Measurements from ENCODE around the gene MPPED2. TPM values are rescaled to one million over a fixed set of nuclear protein-coding genes. Genes with fewer than 3 reads are reported as not detected.

Gene MPPED2
- total and polyA plus RNA-seq, 10 of the 15 experiments (the other 5 are each of a cell fraction or from before 2014, with no cell fraction given), result not detected

DNA sequence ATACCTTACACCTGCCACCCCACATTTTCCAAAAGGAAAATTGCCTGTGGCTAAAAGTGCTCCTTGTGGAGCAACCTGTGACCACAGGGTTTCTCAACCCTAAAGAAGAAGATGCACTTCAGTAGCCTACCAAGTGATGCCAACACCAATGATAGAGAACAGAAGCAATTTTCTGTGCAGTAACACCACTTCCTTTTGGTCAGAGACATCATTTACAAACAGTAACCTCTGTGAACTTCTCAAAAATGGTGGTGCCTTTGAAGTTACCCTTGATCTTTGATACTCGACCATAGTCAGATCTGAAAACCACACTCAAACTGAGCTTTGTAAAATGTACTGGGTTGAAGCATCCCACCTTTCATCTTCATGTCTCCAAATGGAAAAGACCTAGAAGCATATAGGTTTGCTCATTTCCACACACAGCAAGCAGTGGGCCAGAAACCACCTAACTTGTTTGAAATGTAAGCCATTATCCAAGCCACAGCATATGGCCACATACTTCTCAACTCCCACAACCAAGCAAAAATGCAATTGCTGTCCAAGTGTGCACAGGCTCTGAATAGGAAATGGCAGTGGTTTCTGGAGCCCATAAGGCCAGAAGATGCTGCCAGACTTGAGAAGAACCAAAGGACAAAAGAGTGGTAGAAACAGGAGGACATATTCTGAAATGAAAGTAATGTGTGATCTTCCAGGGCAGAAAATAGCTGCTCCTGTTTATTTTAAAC lies 24.3 kb downstream of the MPPED2 start:
- FAIRE-seq, result no peak
- in situ Hi-C loops (cut with MboI), result no loop called here

More for the DNA sequence above, 24.3 kb downstream of the MPPED2 start:
- intact Hi-C loops (cut with micrococcal nuclease; ENCODE audit: unreplicated experiment), result no loop called here
- Histone ChIP-seq H4K20me1 (ENCODE audit: control insufficient read depth, insufficient read depth) (no peaks in the 10 kb centered on the region), H3K9ac (ENCODE audit: control insufficient read depth, insufficient read depth, low read length) (no peak overlapping the region), H3K4me1 (ENCODE audit: control insufficient read depth, insufficient read depth, low read length) (no peaks in the 10 kb centered on the region), H3K79me2 (ENCODE audit: control insufficient read depth, insufficient read depth, low read length) (no peaks in the 10 kb centered on the region), H3K36me3 (ENCODE audit: control insufficient read depth in 2 of 2, insufficient read depth in 2 of 2, low read length in 1 of 2) (no peaks in the 10 kb centered on the region), H3K4me2 (ENCODE audit: control insufficient read depth, insufficient read depth) (no peak overlapping the region), H3K27me3 (replicated peaks in 1 of 2; ENCODE audit: control insufficient read depth in 2 of 2, insufficient read depth in 2 of 2, low read length in 1 of 2) (no peaks in the 10 kb centered on the region), H3K9me3 (replicated peaks; ENCODE audit: control insufficient read depth, insufficient read depth, low read length) (no peaks in the 10 kb centered on the region), H3K4me3 (no peak overlapping the region), H3K27ac (ENCODE audit: control insufficient read depth, insufficient read depth) (no peak overlapping the region), H2AFZ (ENCODE audit: control insufficient read depth, low read depth, low read length) (no peak overlapping the region)
- RAD21 ChIA-PET (ENCODE audit: unreplicated experiment), result no interaction called here
- DNase-seq (ENCODE audit: low read depth, low spot score) (no peak), ATAC-seq (no peak)
- SMC1A ChIA-PET (ENCODE audit: uncharacterized antibody, unreplicated experiment), result interaction anchor here (0.9 to 1.7 kb wide), 2 partner anchors 37 to 78 kb away, joined by 3 read pairs; no protein-coding TSS in a partner anchor
- no TSS peak for BruUV-seq (replicated peaks)
- CTCF ChIA-PET, result interaction anchor here (0.7 kb wide), 1 partner anchor 425 kb away, joined by 3 read pairs; no protein-coding TSS in a partner anchor
- 0% methylated on average over 1 of the region's 1 CpG for WGBS (ENCODE audit: insufficient coverage, insufficient replicate concordance, low lambda C conversion rate, missing lambda C conversion rate)
- TF ChIP-seq SMAD1 (IDR thresholded peaks at IDR 0.05; ENCODE audit: low read depth, partially characterized antibody) (no peak), KAT2A (conservative IDR thresholded peaks at IDR 0.05; ENCODE audit: control insufficient read depth, low read depth, low read length) (no peak), SMAD5 (IDR thresholded peaks at IDR 0.05; ENCODE audit: low read depth) (no peak), RB1 (IDR thresholded peaks at IDR 0.05; ENCODE audit: borderline replicate concordance) (no peak), SREBF1 (IDR thresholded peaks at IDR 0.05; ENCODE audit: low read length) (no peak), EED (IDR thresholded peaks at IDR 0.05; ENCODE audit: low read depth) (no peak), TCF12 (IDR thresholded peaks at IDR 0.05; ENCODE audit: low read depth, low read length) (no peak), EGR1 (IDR thresholded peaks at IDR 0.05; ENCODE audit: borderline replicate concordance in 1 of 2, low read depth in 2 of 2, low read length in 2 of 2) (no peak), HDAC2 (IDR thresholded peaks at IDR 0.05) (no peak), POU2F2 (IDR thresholded peaks at IDR 0.05; ENCODE audit: borderline replicate concordance, low read depth, low read length) (no peak), MTA2 (IDR thresholded peaks at IDR 0.05; ENCODE audit: low read depth) (no peak)
- TF ChIP-seq, protein P1, sequence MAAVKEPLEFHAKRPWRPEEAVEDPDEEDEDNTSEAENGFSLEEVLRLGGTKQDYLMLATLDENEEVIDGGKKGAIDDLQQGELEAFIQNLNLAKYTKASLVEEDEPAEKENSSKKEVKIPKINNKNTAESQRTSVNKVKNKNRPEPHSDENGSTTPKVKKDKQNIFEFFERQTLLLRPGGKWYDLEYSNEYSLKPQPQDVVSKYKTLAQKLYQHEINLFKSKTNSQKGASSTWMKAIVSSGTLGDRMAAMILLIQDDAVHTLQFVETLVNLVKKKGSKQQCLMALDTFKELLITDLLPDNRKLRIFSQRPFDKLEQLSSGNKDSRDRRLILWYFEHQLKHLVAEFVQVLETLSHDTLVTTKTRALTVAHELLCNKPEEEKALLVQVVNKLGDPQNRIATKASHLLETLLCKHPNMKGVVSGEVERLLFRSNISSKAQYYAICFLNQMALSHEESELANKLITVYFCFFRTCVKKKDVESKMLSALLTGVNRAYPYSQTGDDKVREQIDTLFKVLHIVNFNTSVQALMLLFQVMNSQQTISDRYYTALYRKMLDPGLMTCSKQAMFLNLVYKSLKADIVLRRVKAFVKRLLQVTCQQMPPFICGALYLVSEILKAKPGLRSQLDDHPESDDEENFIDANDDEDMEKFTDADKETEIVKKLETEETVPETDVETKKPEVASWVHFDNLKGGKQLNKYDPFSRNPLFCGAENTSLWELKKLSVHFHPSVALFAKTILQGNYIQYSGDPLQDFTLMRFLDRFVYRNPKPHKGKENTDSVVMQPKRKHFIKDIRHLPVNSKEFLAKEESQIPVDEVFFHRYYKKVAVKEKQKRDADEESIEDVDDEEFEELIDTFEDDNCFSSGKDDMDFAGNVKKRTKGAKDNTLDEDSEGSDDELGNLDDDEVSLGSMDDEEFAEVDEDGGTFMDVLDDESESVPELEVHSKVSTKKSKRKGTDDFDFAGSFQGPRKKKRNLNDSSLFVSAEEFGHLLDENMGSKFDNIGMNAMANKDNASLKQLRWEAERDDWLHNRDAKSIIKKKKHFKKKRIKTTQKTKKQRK (IDR thresholded peaks at IDR 0.05; ENCODE audit: low read depth, low read length), result no peak
- TF ChIP-seq, protein P2, sequence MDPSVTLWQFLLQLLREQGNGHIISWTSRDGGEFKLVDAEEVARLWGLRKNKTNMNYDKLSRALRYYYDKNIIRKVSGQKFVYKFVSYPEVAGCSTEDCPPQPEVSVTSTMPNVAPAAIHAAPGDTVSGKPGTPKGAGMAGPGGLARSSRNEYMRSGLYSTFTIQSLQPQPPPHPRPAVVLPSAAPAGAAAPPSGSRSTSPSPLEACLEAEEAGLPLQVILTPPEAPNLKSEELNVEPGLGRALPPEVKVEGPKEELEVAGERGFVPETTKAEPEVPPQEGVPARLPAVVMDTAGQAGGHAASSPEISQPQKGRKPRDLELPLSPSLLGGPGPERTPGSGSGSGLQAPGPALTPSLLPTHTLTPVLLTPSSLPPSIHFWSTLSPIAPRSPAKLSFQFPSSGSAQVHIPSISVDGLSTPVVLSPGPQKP (IDR thresholded peaks at IDR 0.05; ENCODE audit: low read depth, low read length), result no peak
- TF ChIP-seq, protein P3, sequence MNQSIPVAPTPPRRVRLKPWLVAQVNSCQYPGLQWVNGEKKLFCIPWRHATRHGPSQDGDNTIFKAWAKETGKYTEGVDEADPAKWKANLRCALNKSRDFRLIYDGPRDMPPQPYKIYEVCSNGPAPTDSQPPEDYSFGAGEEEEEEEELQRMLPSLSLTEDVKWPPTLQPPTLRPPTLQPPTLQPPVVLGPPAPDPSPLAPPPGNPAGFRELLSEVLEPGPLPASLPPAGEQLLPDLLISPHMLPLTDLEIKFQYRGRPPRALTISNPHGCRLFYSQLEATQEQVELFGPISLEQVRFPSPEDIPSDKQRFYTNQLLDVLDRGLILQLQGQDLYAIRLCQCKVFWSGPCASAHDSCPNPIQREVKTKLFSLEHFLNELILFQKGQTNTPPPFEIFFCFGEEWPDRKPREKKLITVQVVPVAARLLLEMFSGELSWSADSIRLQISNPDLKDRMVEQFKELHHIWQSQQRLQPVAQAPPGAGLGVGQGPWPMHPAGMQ (IDR thresholded peaks at IDR 0.05; ENCODE audit: borderline replicate concordance), result no peak
- POLR2A ChIA-PET, result no interaction called here

Data from GM12878 (cell line).